ENCODE measurements around the gene CARHSP1.
A peak's percentile ranks its signal among the peaks of the same experiment; 100 is the strongest.

CARHSP1 gene

GRCh38 chr16:8868416-8869211 is at the start of gene CARHSP1:
TSS of gene CARHSP1 (minus strand) at chr16:8869006. CDS start at chr16:8859328, 9,678 bp downstream.
- ChIA-PET CTCF (interaction anchor here (0.6 to 0.9 kb wide), 6 partner anchors 11 to 165 kb away, joined by 3 read pairs; no protein-coding TSS in a partner anchor), POLR2A (interaction anchor here (0.5 to 2.4 kb wide), 22 partner anchors 10 to 225 kb away, joined by 3 to 21 read pairs (median 3); partner anchors contain the start of genes ABAT, HAPSTR1, PMM2 and TMEM186)
- Histone ChIP-seq H3K4me3 (ENCODE audit: low read depth, low read length) (peak within 1 kb of the TSS; percentile 75), H3K9me3 (ENCODE audit: control insufficient read depth, insufficient read depth, low read depth, low read length) (no peaks in the 10 kb centered on the region), H3K36me3 (ENCODE audit: control insufficient read depth in 2 of 2, insufficient read depth in 1 of 2, low read length in 2 of 2) (peaks cover 0 to 14% of the 10 kb centered on the region in 2 experiments; a peak in 2 of 3 replicates), H3K4me1 (ENCODE audit: control insufficient read depth, insufficient read depth, low read length) (peaks cover 11% of the 10 kb centered on the region), H3K27ac (ENCODE audit: extremely low read depth, low read depth, low read length) (peak within 1 kb of the TSS; percentile 90)
- TF ChIP-seq ZNF239 (tag by site-specific recombination; IDR thresholded peaks at IDR 0.05) (no peak), KLF10 (tag by site-specific recombination; IDR thresholded peaks at IDR 0.05) (peak; percentile 96), ZSCAN23 (tag by site-specific recombination; IDR thresholded peaks at IDR 0.05) (no peak), SCRT2 (tag by site-specific recombination; IDR thresholded peaks at IDR 0.05) (peak; percentile 96), ZNF26 (tag by site-specific recombination; IDR thresholded peaks at IDR 0.05) (no peak), ZNF202 (tag by site-specific recombination; IDR thresholded peaks at IDR 0.05; ENCODE audit: borderline replicate concordance) (no peak), ZBTB48 (tag by site-specific recombination; IDR thresholded peaks at IDR 0.05) (no peak; the same call in 1 of the 2 replicates), ZNF354C (tag by site-specific recombination; IDR thresholded peaks at IDR 0.05; ENCODE audit: borderline replicate concordance, low read depth) (no peak), ZNF514 (tag by site-specific recombination; IDR thresholded peaks at IDR 0.05) (no peak), ZBTB44 (tag by site-specific recombination; IDR thresholded peaks at IDR 0.05) (peak; percentile 17), ZNF23 (tag by site-specific recombination; IDR thresholded peaks at IDR 0.05; ENCODE audit: borderline replicate concordance) (no peak), ZNF654 (tag by site-specific recombination; IDR thresholded peaks at IDR 0.05; ENCODE audit: low read depth) (no peak), ZNF248 (tag by site-specific recombination; IDR thresholded peaks at IDR 0.05) (no peak), ZNF561 (tag by site-specific recombination; IDR thresholded peaks at IDR 0.05; ENCODE audit: borderline replicate concordance) (0 out of 2 replicates have a peak, but pooled peaks have one; percentile 80), MZF1 (tag by site-specific recombination; IDR thresholded peaks at IDR 0.05; ENCODE audit: borderline replicate concordance) (peak; percentile 85; the same call in 1 of the 2 replicates), EGR2 (tag by site-specific recombination; IDR thresholded peaks at IDR 0.05; ENCODE audit: low read depth) (no peak; the same call in 1 of the 2 replicates), KLF1 (tag by site-specific recombination; IDR thresholded peaks at IDR 0.05) (peak; percentile 94), CTCF (tag by site-specific recombination; IDR thresholded peaks at IDR 0.05) (no peak), ZNF585B (tag by site-specific recombination; IDR thresholded peaks at IDR 0.05) (no peak), SCRT1 (tag by site-specific recombination; IDR thresholded peaks at IDR 0.05; ENCODE audit: borderline replicate concordance) (peak; percentile 70; the same call in 1 of the 2 replicates), ZNF548 (tag by site-specific recombination; IDR thresholded peaks at IDR 0.05) (no peak), BCL6B (tag by site-specific recombination; IDR thresholded peaks at IDR 0.05) (no peak), GLI2 (tag by site-specific recombination; IDR thresholded peaks at IDR 0.05; ENCODE audit: borderline replicate concordance, low read depth) (no peak), WT1 (tag by site-specific recombination; IDR thresholded peaks at IDR 0.05) (no peak), RBAK (tag by site-specific recombination; IDR thresholded peaks at IDR 0.05) (no peak), GLI4 (tag by site-specific recombination; IDR thresholded peaks at IDR 0.05) (no peak), ZNF221 (tag by site-specific recombination; IDR thresholded peaks at IDR 0.05; ENCODE audit: borderline replicate concordance) (no peak), BCL11A (tag by site-specific recombination; IDR thresholded peaks at IDR 0.05; ENCODE audit: low read depth) (no peak), ZFHX2 (tag by site-specific recombination; conservative IDR thresholded peaks at IDR 0.05) (peak; percentile 17; the same call in 1 of the 2 replicates), OVOL3 (tag by site-specific recombination; IDR thresholded peaks at IDR 0.05) (0 out of 2 replicates have a peak, but pooled peaks have one; percentile 33), ZNF639 (tag by site-specific recombination; IDR thresholded peaks at IDR 0.05) (0 out of 2 replicates have a peak, but pooled peaks have one; percentile 14)
